ENCODE measurements around the gene IFT20.
"Not testable (repeated sequence)": the region's sequence is repeated elsewhere in the genome, so short reads cannot be mapped to it uniquely, and the experiment has no call there.

The IFT20 gene

GRCh38 chr17:28306954-28307401 lies 28.3 kb downstream of the IFT20 start:
- DNase-seq: no peak

- no peak for DNase-seq
Observed at GRCh38 chr17:28298449-28298848, 36.8 kb downstream of the IFT20 start.

- no peak for DNase-seq
Observed at GRCh38 chr17:28295677-28296578, 39.3 kb downstream of the IFT20 start.

GRCh38 chr17:28293994-28294393 lies 41.3 kb downstream of the IFT20 start:
- peak in 1 of 2 donors; percentile 33 for DNase-seq

GRCh38 chr17:28292878-28293277 lies 42.4 kb downstream of the IFT20 start:
- DNase-seq: not testable (repeated sequence)

- DNase-seq: no peak
Observed at GRCh38 chr17:28291780-28292330, 43.4 kb downstream of the IFT20 start.

GRCh38 chr17:28290703-28291102 lies 44.6 kb downstream of the IFT20 start:
- DNase-seq: no peak

GRCh38 chr17:28285965-28286364 lies 49.3 kb downstream of the IFT20 start:
- no peak for DNase-seq

- no peak for DNase-seq
Observed at GRCh38 chr17:28282596-28282995, 52.7 kb downstream of the IFT20 start.

GRCh38 chr17:28280826-28281225 lies 54.4 kb downstream of the IFT20 start:
- no peak for DNase-seq

GRCh38 chr17:28279411-28279810 lies 55.9 kb downstream of the IFT20 start:
- no peak for DNase-seq
